ENCODE results near the gene CLINT1.

DNA sequence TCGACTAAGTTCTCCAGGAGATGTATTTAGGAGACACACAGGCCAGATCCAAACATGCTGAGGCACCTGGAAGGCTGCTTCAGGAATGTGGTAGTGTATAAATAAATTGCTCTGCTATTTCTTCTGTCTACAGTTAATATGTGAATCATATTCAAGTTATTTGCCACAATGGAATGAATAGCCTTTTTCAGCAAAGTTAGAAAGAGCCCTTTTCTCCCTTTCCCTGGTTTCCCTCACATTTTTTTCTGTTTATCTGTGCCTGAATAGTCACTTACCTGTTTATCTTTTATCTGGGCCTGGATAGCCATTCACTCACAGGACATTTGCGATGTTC, 44.1 kb upstream of the CLINT1 start:
- TF ChIP-seq POLR2A (IDR thresholded peaks at IDR 0.05) = no peak
- TF ChIP-seq, protein P1, sequence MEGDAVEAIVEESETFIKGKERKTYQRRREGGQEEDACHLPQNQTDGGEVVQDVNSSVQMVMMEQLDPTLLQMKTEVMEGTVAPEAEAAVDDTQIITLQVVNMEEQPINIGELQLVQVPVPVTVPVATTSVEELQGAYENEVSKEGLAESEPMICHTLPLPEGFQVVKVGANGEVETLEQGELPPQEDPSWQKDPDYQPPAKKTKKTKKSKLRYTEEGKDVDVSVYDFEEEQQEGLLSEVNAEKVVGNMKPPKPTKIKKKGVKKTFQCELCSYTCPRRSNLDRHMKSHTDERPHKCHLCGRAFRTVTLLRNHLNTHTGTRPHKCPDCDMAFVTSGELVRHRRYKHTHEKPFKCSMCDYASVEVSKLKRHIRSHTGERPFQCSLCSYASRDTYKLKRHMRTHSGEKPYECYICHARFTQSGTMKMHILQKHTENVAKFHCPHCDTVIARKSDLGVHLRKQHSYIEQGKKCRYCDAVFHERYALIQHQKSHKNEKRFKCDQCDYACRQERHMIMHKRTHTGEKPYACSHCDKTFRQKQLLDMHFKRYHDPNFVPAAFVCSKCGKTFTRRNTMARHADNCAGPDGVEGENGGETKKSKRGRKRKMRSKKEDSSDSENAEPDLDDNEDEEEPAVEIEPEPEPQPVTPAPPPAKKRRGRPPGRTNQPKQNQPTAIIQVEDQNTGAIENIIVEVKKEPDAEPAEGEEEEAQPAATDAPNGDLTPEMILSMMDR (IDR thresholded peaks at IDR 0.05 in 4 of 5, conservative IDR thresholded peaks at IDR 0.05 in 1 of 5) = no peak

Measured in gastrocnemius medialis (tissue), 4 donors.